ENCODE results near the gene PSMB9.
"Not testable (repeated sequence)": the region's sequence is repeated elsewhere in the genome, so short reads cannot be mapped to it uniquely, and the experiment has no call there.

The PSMB9 gene

DNA sequence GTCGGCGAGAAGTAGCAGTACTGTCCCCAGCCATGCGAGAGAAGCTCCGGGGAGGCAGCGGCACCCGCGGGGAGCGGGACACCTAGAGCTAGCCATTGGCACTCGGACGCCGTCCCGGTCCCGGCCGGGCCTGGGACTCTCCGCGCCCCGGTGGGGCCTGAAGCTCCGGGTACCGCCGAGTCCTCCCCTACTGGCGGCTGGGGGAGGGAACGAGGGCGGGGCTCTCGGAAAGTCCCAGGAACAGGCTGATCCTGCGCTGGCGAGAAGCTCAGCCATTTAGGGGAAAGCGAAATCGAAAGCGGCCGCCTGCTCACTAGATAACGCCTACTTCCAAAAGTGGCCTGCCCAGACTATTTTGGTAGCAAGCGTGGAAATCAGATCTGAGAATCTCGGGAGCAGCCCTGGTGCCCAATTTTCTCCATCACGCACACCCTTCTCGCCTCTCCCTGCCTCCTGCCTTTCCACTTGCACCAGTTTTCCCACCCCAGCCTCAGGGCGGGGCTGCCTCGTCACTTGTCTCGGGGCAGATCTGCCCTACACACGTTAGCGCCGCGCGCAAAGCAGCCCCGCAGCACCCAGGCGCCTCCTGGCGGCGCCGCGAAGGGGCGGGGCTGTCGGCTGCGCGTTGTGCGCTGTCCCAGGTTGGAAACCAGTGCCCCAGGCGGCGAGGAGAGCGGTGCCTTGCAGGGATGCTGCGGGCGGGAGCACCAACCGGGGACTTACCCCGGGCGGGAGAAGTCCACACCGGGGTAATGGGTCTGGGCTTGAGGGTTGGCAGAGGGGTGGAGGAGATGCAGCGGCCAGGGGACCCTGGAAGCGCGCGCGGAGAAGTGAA lies at the start of gene PSMB9, which contains the start of gene TAP1:
Gene PSMB9 (plus strand): TSS at position 652 of the 835 bp plus-strand sequence. CDS start 38 bp downstream, at position 690.
Gene TAP1 (minus strand): TSS at position 164 of the 835 bp plus-strand sequence. CDS start 68 bp downstream, at position 96.
- peak; percentile 84 for DNase-seq

DNA sequence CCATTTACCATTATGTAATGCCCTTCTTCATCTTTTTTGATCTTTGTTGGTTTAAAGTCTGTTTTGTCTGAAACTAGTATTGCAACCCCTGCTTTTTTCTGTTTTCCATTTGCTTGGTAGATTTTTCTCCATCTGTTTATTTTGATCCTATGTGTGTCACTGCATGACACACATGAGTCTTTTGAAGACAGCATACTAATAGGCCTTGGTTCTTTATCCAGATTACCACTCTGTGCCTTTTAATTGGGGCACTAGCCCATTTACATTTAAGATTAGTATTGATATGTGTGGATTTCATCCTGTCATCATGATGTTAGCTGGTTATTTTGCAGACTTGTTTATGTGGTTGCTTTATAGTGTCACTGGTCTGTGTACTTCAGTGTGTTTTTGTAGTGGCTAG lies 48.6 kb upstream of the PSMB9 start:
- DNase-seq: not testable (repeated sequence)

DNA sequence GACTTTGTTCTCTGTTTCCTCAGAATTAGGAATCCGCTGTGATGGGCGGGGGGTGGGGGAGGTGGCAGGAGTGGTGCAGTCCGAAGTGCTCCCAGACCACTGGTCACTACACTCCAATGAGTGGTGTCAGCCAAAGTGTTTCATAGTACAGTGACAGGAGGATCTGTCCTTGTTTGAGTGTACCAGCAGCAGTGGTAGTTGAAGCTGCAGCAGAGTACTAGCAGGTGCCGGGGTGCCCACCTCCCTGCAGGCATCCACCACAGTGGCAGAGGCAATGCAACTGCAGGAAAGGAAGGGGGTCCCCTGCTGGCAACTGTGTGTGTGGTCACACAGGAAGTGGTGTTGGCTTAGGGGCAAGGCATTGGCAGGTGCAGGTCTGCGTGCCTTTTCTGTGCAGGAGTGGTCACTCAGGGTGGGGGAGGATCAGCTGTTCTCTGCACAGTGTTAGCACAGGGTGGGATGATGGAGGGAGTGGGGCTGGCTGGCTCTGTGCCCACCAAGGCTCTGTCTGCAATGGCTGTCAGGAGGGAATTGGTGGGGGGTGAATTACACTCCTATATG lies 46.9 kb upstream of the PSMB9 start:
- no peak for DNase-seq

DNA sequence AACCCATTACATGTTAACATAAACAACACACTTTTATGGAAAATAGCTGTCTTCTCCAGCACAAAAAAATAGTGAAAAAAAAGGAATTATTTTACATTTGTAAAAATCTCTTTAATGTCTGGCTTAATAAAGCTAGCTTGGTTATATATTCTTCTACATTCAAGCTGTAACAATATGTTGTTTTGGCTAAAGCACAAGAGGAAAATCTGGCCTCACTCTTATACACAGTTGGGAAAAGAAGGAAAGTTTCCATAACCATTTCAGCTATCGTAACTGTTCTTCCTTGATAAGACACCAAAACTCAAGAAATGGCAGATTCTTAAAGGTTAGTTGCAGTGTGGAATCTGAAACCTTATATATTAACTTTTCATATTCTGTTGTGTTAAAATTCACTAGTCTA lies 44.8 kb upstream of the PSMB9 start:
- DNase-seq: no peak

DNA sequence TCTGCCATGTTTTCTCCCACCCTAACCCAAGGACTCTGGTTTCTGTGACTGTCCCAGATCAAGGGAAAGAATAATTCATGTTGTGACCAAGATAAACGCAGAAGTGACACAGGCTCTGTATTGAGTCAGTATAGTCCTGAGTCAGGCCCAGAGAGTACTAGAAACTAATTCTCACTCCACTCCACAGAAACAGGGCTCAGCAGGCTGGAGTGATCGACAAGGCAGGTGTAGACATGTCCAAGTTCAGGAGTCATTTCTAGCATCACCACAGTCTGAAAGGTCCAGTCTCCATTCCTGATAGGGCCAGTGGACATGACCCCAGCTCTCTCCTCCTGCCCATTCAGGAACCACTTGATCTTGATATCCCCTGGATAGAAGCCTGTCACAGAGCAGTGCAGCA lies 39.8 kb upstream of the PSMB9 start:
- DNase-seq: no peak

DNA sequence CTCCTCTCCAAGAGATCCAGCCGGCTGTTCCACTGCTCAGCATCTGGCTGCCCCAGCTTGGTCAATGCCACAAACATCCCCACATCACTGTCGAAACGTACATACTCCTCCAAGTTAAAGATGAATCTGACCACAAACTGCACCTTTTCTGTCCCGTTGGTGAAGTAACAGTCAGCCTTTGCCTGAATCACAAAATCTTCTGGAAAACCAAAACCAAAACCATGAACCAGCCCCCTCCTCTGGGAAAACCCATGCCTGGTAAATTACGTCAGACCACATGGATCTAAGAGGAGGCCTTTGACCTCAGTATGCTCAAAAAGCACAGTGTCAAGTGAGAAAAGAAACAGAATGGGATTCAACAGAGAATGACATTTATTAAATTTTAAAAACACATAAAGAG lies 38.9 kb upstream of the PSMB9 start:
- no peak for DNase-seq

DNA sequence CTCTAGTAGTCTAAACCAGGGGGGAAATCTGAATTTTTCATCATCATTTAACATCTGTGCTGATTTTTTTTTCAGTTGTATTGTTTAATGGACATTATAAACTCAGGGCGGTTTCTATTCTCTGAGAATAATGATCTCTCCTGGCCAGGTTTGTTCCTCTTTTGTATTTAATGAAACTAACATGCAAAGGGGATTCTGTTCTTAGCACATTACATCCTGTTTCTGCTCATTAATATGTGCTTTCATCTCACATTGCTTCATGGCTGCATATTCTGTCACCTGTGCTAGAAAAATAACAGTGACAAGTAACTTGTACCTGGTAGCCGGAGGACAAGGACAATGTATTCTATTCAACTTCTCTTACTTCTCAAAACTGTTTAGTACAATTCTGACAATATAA lies 38.0 kb upstream of the PSMB9 start:
- no peak for DNase-seq

DNA sequence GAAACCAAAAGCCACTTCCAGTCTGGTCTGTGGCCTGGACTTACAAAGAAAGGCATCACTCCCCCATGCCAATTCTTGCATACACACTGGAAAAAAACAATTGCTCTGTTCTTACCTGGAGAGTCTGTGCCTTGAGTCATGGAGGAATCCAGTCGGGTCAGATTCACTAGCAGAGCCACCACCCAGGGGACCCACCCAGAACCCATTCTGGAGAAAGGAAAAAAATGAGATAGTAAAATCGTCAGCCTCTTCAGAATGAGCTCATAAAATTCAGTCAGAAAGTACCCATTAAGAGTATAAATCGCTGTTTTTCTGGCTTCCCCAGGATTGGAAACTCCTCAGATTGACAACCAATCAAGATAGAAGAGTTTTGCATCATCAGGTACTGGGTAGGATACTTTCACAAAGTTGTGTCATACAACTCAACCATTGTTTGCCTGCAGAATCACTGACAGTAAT lies 37.2 kb upstream of the PSMB9 start, which contains the start of gene HLA-DOB:
Gene HLA-DOB (minus strand): TSS at position 257 of the 459 bp plus-strand sequence. CDS start 51 bp downstream, at position 206.
- DNase-seq: no peak

DNA sequence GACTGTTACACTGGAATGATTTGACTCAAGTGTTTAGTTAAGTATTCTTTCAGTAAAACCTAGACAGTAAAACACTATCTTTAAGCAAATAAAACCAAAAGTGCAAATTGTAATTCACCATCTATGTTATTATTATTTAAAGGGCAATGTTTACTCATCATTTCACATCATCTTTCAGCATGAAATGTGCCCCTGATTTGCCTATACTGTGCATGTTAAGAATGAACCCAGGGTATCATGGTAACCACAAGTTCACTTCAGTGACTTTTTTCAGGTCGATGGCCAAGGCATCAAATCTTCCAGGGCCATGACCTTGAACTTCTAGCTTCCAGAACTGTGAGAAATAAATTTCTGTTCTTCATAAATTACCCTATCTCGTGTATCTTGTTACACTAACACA lies 35.1 kb upstream of the PSMB9 start:
- DNase-seq: no peak

DNA sequence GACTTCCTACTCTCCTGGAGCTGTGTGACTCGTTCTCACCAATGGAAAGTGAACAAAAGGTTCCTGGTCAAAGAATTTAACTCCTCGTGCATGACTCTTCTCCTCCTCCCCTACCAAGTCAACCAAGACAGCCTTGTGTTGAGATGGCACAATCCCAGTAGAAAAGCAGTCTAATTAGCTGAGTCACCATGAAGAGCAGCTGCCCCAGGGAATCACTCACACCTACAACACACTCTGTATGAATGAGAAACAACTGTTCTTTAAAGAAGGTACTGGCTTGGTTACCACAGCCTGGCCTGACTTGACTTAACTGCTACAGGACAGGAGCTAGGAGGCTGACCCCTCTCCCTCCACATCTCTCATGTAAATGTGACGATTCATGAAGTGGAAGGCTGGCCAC lies 34.3 kb upstream of the PSMB9 start:
- DNase-seq: no peak

DNA sequence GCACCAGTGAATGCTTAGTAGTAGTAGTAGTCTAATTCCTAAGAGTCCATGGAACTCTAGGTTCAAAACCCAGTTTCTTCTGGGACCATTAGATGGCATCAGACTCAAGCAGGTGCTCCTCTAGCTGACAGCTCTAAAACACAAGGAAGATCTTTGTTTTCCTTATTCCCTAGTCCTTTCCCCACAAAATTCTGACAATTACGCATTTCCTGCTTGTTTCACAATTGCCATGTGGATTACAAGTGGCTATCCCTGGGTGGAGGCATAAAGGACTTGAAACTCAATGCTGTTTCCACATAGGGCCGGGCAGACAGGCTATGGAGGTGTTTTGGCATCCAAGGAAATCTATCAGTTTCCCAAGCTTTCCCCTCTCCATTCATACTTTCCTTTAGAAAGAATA lies 28.0 kb upstream of the PSMB9 start:
- DNase-seq: no peak

DNA sequence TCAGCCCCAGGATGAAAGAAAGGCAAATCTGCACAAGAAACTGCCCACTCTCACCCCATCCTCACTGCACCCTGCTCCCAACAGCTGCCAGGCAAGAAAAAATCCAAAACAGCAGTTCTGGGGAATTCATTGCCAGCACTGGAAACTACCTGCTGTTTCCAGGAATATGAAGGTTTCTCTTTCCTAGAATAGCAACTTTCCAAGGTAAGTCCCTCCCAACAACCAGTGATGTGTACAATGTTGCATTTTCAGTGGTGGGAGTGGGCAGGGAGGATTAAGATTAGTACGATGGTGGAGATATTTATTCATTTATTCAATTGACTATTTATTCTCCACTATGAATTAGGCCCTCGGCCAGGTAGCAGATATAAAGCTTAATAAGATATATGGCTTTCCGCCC lies 27.0 kb upstream of the PSMB9 start:
- DNase-seq: no peak

DNA sequence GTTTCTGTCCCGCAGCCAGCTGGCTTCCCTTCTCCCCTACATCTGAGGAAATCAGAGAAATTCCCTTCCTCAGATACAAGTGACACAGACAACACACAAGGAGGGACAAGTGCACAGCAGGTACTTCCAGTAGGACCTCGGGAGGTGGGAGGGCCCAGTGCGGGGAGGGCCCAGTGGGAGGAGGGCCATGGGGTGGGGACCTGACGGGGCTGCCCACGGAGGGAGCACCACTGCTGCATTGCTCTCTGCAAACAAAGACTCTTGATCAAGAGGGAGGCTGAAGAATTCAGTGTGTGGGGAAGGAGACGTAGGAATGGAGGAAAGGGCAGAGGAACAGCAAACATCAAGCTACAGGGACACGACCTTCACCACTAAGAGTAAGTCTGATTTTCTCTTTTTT lies 24.5 kb upstream of the PSMB9 start:
- DNase-seq: no peak

DNA sequence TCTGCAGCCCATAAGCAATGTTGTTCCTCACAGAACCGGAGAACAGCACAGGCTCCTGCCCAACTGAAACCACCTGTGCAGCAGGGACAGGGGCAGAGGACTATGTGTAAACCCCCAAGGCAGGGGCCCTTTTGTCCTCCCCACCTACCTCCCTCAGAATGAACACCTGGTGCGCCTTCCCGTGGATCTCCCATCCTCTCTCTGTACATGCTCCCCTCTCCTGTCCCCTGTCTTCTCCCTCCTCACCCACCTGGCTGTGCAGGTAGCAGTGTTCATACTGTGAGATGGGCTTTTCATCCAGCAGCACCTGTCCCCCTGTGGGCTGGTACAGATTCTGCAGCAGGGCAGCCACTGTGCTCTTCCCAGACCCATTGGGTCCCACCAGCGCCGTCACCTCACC lies 24.0 kb upstream of the PSMB9 start:
- DNase-seq: no peak

DNA sequence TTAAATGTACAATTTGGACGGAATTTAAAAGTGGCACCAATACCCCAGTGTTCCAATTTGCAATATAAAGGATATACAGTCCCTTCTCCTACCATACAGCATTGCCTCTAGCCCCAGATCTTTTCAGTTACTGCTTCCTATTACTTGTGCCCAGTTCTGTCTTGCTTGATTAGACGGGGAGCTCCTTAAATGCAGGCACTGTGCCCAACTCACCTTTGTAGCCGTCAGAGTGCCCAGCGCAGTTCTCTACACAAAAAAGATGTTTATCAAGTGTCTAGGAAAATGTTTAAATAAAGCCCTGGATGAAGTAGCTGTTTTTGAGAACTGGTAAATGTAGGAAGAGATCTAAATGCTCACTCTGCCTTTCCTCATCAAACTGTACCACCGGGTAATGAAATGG lies 23.1 kb upstream of the PSMB9 start:
- no peak for DNase-seq

DNA sequence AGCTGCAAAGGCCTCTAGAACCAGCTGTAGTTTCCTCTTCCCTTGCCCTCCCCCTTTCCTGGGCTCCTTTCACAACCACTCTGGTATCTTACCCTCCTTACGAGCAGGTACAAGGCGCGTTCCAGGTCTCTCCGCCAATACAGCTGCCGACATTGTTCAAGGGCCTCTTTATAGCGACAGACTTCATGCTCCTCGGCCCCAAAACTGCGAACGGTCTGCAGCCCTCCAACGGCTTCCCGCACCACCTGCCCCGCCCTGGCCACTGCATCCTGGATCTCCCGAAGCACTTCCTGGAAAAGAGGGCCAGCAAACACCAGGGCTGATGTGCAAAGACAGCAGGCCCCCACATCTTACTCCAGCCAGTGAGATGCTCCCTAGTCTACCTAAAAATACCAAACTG lies 21.5 kb upstream of the PSMB9 start:
- no peak for DNase-seq

DNA sequence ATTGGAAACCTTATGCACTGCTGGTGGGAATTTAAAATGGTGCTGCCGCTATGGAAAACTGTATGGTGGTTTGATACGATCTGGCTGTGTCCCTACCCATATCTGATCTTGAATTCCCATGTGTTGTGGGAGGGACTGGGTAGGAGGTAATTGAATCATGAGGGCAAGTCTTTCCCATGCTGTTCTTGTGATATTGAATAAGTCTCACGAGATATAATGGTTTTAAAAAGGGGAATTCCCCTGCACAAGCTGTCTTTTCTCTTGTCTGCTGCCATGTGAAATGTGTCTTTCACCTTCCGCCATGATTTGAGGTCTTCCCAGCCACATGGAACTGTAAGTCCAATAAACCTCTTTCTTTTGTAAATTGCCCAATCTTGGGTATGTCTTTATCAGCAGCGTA lies 20.3 kb upstream of the PSMB9 start:
- no peak for DNase-seq

DNA sequence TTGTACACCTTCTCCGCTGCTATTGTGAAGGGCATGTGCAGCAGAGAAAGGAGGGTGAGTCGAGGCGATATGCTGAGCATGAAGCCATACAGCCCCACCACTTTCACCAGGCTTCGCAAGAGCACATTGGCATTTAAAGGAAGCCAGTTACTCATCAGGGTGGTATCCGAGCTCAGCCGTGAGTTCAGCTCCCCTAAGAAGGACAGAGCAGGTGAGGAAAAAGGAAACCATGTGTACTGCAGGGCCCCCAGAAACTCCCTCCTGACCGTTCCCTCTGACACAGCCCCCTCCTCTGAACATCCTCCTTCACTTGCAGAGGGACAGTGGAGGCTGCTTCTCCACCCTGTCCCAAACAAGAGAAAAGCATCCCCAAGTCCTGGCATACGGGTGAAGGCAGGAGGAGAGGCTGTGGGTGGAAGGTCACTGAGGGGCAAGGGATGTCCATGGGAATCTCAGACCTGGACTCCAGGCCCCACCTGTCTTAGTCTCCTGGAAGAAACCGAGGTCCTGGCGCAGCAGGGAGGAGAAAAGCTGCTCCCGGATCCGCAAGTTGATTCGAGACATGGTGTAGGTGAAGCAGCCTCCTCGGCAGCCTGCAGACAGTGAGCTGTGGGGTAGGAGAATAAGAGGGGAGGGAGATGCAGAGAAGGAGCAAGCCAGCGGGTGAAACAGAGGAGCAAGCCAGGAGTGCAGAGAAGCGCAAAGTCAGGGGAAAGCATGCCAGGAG lies 18.7 kb upstream of the PSMB9 start:
- no peak for DNase-seq

DNA sequence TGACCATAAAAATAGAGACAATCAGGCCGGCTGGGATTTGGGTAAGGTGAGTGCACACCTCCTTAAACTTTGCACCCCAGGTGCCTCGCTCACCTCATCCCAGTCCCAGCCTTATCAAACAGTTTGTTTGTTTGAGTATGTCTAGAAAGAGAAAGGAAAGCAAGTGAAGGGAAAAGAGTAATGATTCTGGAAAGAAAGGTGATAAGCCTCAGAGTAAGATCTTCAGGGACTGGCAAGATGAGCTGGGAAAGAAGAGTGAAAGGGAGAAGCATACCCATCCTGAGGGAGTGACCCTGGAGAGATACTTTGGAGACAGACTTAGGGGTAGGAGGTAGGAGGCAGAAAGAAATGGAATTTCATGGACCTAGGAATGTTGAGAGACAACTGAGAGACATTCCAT lies 17.1 kb upstream of the PSMB9 start:
- DNase-seq: no peak

DNA sequence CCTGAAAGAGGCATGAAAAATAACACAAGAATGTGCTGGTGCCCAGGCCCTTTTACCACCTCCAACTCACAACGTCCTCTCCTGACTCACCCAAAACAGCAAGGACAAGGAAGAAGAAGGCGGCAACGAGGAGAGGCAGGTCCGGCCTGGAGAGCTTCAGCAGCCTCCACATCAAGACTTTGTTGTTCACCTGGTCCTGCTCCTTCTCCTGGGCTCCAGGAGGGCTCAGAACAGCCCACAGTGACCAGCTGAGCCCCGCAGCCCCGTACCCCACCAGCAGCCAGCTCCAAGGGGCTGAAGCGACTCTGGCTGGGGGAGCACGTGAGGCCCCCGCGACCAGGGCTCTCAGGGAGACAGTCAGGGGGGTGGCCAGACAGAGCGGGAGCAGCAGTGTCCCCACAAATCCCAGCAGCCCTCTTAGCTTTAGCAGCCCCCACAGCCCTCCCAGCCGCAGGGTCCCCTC lies 16.3 kb upstream of the PSMB9 start:
- DNase-seq: no peak

DNA sequence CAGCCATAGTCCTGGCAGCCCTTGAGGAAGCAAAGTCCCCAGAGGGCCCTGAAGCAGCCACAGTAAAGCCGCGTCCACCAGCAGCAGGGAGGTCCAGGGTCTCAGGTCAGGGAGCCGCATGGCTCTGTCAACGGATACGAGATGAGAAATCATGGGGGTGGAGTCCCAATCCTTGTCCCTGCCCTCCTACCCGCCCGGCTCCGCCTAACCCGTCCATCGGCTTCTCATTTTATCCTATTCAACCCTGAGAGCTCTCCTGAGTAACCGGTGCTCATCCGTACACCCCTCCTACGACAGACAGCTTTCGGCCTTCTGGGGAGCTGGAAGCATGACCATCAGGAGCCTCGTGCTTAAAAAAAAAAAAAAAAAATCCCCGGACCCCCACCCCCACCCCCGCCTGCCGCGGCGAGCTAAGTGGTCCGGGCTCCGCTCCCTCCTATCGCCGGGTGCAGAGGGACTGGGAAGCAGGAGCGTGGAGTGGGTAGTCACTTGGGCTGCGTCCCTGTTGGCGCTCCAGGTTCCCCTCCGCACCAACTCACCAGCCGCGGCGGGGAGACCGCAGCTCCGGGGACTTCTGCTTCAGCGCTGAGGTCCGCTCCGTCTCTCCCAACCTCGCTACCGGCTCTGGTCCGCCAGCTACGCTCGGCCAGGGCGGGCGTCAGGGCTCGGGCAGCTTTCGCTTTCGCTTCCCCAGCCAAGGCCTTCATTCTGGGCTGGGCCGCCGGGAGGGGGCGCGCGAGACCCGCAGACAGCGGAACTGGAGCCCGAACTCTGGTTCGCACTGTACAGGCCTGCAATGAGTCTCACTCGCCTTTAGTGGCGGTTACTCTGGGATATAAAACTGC lies 15.7 kb upstream of the PSMB9 start, which contains the start of gene TAP2:
Gene TAP2 (minus strand): TSS at position 626 of the 845 bp plus-strand sequence. CDS start 506 bp downstream, at position 120.
- DNase-seq: peak; percentile 92

DNA sequence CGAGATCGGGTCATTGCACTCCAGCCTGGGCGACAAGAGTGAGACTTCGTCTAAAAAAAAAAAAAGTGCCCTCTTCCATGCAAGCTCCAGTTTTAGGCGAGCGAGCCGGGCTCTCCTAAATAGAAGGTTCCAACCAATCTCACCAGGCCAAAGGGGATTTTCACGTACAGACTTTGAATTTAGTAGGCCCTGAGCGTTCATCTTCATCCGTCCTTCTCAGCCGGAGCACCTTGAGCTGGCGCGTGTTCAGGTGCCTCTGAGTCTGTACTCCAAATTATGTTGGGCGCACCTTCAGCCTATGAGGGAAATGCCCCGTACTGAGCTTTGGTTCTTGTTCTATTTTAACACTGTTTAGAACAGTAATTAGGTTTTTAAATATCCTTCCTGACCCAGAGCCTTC lies 14.6 kb upstream of the PSMB9 start:
- DNase-seq: no peak
